NB4 (cell line): Measurements from ENCODE around the gene YIPF1.

ENCODE experiments used
- CTCF ChIP-seq: IDR thresholded peaks from one replicate; pipeline ENCODE4 v1.5.1; 2012; ENCODE audit warnings: low read depth, low read length
- POLR2A ChIP-seq: IDR thresholded peaks from 2 replicates; pipeline ENCODE4 v1.6.1; 2011; ENCODE audit warnings: mild to moderate bottlenecking; ENCODE audit not compliant: insufficient read length; ENCODE audit errors: extremely low read depth

GRCh38 chr1:53934170-53934765 lies 44.7 kb upstream of the YIPF1 start:
- TF ChIP-seq CTCF (no peak), POLR2A (no peak)
